MM.1S (cell line): ENCODE data around the gene MBL2.

Source experiments
- EZH2 ChIP-seq: fragments of 300-600 bp; sonication (generic); optimal IDR thresholded peaks from 2 replicates; pipeline ENCODE3; 2017; ENCODE audit warnings: low read depth, mild to moderate bottlenecking, antibody characterized with exemption, low read length, mixed read lengths
- TF ChIP-seq, protein P1 (sequence below): fragments of 300-600 bp; sonication (generic); IDR thresholded peaks from 2 replicates; pipeline ENCODE4 v1.5.1; 2016; ENCODE audit warnings: antibody characterized with exemption, low read length, mixed read lengths

- no peak for TF ChIP-seq EZH2
- TF ChIP-seq, protein P1, sequence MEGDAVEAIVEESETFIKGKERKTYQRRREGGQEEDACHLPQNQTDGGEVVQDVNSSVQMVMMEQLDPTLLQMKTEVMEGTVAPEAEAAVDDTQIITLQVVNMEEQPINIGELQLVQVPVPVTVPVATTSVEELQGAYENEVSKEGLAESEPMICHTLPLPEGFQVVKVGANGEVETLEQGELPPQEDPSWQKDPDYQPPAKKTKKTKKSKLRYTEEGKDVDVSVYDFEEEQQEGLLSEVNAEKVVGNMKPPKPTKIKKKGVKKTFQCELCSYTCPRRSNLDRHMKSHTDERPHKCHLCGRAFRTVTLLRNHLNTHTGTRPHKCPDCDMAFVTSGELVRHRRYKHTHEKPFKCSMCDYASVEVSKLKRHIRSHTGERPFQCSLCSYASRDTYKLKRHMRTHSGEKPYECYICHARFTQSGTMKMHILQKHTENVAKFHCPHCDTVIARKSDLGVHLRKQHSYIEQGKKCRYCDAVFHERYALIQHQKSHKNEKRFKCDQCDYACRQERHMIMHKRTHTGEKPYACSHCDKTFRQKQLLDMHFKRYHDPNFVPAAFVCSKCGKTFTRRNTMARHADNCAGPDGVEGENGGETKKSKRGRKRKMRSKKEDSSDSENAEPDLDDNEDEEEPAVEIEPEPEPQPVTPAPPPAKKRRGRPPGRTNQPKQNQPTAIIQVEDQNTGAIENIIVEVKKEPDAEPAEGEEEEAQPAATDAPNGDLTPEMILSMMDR: no peak
Measured at GRCh38 chr10:52769966-52770365, 2.6 kb downstream of the MBL2 start.
